GM12878 (cell line): ENCODE data around the gene FAF1. TPM values are rescaled to one million over a fixed set of nuclear protein-coding genes. Genes with fewer than 3 reads are reported as not detected.

Experiments used
- ATAC-seq: fragments of 200-7000 bp; cut with Tn5 transposase; 3 replicates; pipeline ENCODE4 v1.9.1; 2020; ENCODE audit warnings: mild to moderate bottlenecking, moderate library complexity
- BruUV-seq: library from RNA; stranded (reverse); fragments of 400-500 nt; replicated peaks from 2 replicates; lab custom pipeline; 2021; lab: Mats Ljungman, UMichigan
- CTCF ChIA-PET: fragments of 300-600 bp; sonication (Branson Sonifier 250); formaldehyde crosslinking; extraction: SDS; loops from one replicate; lab custom pipeline; 2021; ENCODE audit warnings: inconsistent platforms; lab: Yijun Ruan, JAX
- POLR2A ChIA-PET: fragments of 350-600 bp; formaldehyde crosslinking; extraction: SDS; loops from one replicate; lab custom pipeline; 2021; ENCODE audit warnings: inconsistent platforms; lab: Charles Lee
- RAD21 ChIA-PET: fragments of 300-600 bp; sonication (Branson Sonifier 250); formaldehyde crosslinking; loops from one replicate; lab custom pipeline; 2023; ENCODE audit warnings: antibody characterized with exemption; ENCODE audit not compliant: unreplicated experiment; lab: Charles Lee
- SMC1A ChIA-PET: fragments of 300-600 bp; sonication (Branson Sonifier 250); formaldehyde crosslinking; loops from one replicate; lab custom pipeline; 2023; ENCODE audit not compliant: unreplicated experiment, uncharacterized antibody; lab: Charles Lee
- DNase-seq: peaks from one replicate; pipeline ENCODE4 v3.0.0-alpha.2; 2011; ENCODE audit warnings: low read depth, low spot score
- FAIRE-seq: peaks from 3 replicates; lab custom pipeline; 2011; peaks lifted over from hg19 to GRCh38; lab: Jason Lieb, UNC
- H2AFZ ChIP-seq: 2 replicates; pipeline ENCODE4 v1.6.0; 2011; ENCODE audit warnings: low read depth, low read length, control low read depth; ENCODE audit not compliant: control insufficient read depth
- H3K27ac ChIP-seq: 2 replicates; pipeline ENCODE4 v1.5.1; 2011; ENCODE audit warnings: control low read depth; ENCODE audit not compliant: control insufficient read depth, insufficient read depth
- H3K27me3 ChIP-seq, 2 experiments: replicated peaks in 1 of 2; 2 replicates each; pipeline versions ENCODE4 v1.6.0 to v1.6.1; 2011; ENCODE audit warnings: low read length in 1 of 2; ENCODE audit not compliant: control insufficient read depth in 2 of 2, insufficient read depth in 2 of 2
- H3K36me3 ChIP-seq, 2 experiments: 2 replicates each; pipeline ENCODE4 v1.5.1; 2011; ENCODE audit warnings: low read length in 1 of 2; ENCODE audit not compliant: control insufficient read depth in 2 of 2, insufficient read depth in 2 of 2
- H3K4me1 ChIP-seq: 2 replicates; pipeline ENCODE4 v1.6.1; 2011; ENCODE audit warnings: mild to moderate bottlenecking, low read length, moderate library complexity, mixed read lengths; ENCODE audit not compliant: control insufficient read depth, insufficient read depth
- H3K4me2 ChIP-seq: 2 replicates; pipeline ENCODE4 v1.6.0; 2011; ENCODE audit warnings: control low read depth; ENCODE audit not compliant: control insufficient read depth, insufficient read depth
- H3K4me3 ChIP-seq: fragments of 200-600 bp; sonication (generic); 2 replicates; pipeline ENCODE4 v1.5.1; 2016
- H3K79me2 ChIP-seq: 2 replicates; pipeline ENCODE4 v1.6.0; 2011; ENCODE audit warnings: low read length; ENCODE audit not compliant: control insufficient read depth, insufficient read depth
- H3K9ac ChIP-seq: 2 replicates; pipeline ENCODE4 v1.8.0; 2011; ENCODE audit warnings: low read length, control low read depth, mixed read lengths; ENCODE audit not compliant: control insufficient read depth, insufficient read depth
- H3K9me3 ChIP-seq: replicated peaks from 3 replicates; pipeline ENCODE4 v1.5.1; 2011; ENCODE audit warnings: mild to moderate bottlenecking, low read length; ENCODE audit not compliant: control insufficient read depth, insufficient read depth
- H4K20me1 ChIP-seq: 2 replicates; pipeline ENCODE4 v1.6.0; 2011; ENCODE audit not compliant: control insufficient read depth, insufficient read depth
- FOXM1 ChIP-seq: IDR thresholded peaks from 2 replicates; pipeline ENCODE4 v1.6.1; 2012; ENCODE audit warnings: low read depth, mild to moderate bottlenecking, inconsistent platforms, low read length, moderate library complexity
- JUND ChIP-seq: IDR thresholded peaks from 2 replicates; pipeline ENCODE4 v1.6.1; 2012; ENCODE audit warnings: low read depth, mild to moderate bottlenecking, low read length, improper control_type of control experiment, moderate library complexity
- NFYB ChIP-seq: IDR thresholded peaks from 2 replicates; pipeline ENCODE4 v1.6.1; 2011; ENCODE audit warnings: low read depth, mild to moderate bottlenecking, low read length, improper control_type of control experiment, moderate library complexity; ENCODE audit not compliant: insufficient read depth
- SMARCA5 ChIP-seq: fragments of 450-650 bp; IDR thresholded peaks from 2 replicates; pipeline ENCODE4 v1.6.1; 2017; ENCODE audit warnings: mild to moderate bottlenecking
- SMC3 ChIP-seq: IDR thresholded peaks from 2 replicates; pipeline ENCODE4 v1.6.1; 2011; ENCODE audit warnings: low read length, improper control_type of control experiment, borderline replicate concordance
- YBX1 ChIP-seq: fragments of 450-650 bp; IDR thresholded peaks from 2 replicates; pipeline ENCODE4 v1.6.1; 2016; ENCODE audit warnings: antibody characterized with exemption
- WGBS: methylation state at CpG from one replicate; pipeline ENCODE4 v1.1.6; 2016; ENCODE audit warnings: low lambda C conversion rate; ENCODE audit not compliant: insufficient replicate concordance, insufficient coverage; ENCODE audit errors: missing lambda C conversion rate; 5-methylcytosine and 5-hydroxymethylcytosine counted together
- in situ Hi-C: fragments of 300-500 bp; cut with MboI; formaldehyde crosslinking; loops from 9 replicates; pipeline ENCODE4 v1.14.3; 2018; ENCODE audit warnings: mixed read lengths
- intact Hi-C: fragments of 100-400 bp; cut with micrococcal nuclease; formaldehyde crosslinking; loops from one replicate; pipeline ENCODE4 v1.14.2; 2022; ENCODE audit not compliant: unreplicated experiment
- polyA plus RNA-seq, 11 experiments: library from polyadenylated mRNA; depleted of rRNA in 4 of 11; unstranded in 6 of 11; stranded (reverse) in 5 of 11; fragments of >200 nt; fragmentation: Nextera tagmentation in 4 of 11; fragmentation: Illumina TruSeq in 1 of 11; extraction: Ambion mirVana in 4 of 11; extraction: Trizol in 1 of 11; gene quantifications; 1 replicate in 1 of 11; 2 replicates in 10 of 11; pipeline versions ENCODE4 v1.2.1 to v1.2.3, GENCODE V29; 2011 to 2016; ENCODE audit warnings: inconsistent platforms in 2 of 11, missing spikeins in 2 of 11, low read depth in 1 of 11
- total RNA-seq, 4 experiments: library from RNA; depleted of rRNA in 3 of 4; stranded (reverse); fragments of >200 nt in 3 of 4; fragmentation: Illumina TruSeq in 1 of 4; extraction: Trizol in 1 of 4; gene quantifications; 2 replicates each; pipeline versions ENCODE4 v1.2.1 to v1.2.3, GENCODE V29; 2013 to 2021
- TF ChIP-seq, protein P1 (sequence below): fragments of 450-650 bp; formaldehyde crosslinking; IDR thresholded peaks from 2 replicates; pipeline ENCODE4 v1.5.0; 2022; ENCODE audit warnings: mild to moderate bottlenecking, missing genetic modification characterization
- TF ChIP-seq, protein P2 (sequence below): fragments of 450-650 bp; IDR thresholded peaks from 2 replicates; pipeline ENCODE4 v1.6.1; 2017; ENCODE audit warnings: mild to moderate bottlenecking

FAF1 gene
- total and polyA plus RNA-seq, 10 of the 15 experiments (the other 5 are each of a cell fraction or from before 2014, with no cell fraction given), result 8.6 to 54.5 (median 23.7) TPM

DNA sequence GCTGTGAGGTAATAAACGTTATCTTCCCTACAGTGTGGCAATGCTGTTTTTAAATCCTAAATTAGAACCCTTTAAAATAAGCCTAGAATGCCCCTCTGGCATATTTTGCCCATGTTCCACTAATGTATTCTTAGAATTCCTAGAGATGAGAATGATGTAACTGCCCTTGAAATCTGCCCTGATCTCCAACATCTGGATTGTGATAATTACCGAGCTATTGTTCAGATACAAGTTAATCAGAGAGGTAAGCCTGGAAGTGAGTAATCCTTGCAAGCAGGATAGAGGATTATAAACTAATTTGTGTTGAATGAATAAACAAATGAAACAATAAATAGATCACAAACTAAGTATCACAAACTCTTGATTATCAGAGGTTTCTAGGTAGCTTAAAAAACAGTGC is 429.0 kb downstream of the FAF1 start:
- ChIA-PET RAD21 (no interaction called here), POLR2A (no interaction called here), CTCF (no interaction called here), SMC1A (interaction anchor here (0.7 kb wide), 1 partner anchor 9 kb away, joined by 3 read pairs; no protein-coding TSS in a partner anchor)
- in situ Hi-C loops, result no loop called here
- Histone ChIP-seq H4K20me1 (no peaks in the 10 kb centered on the region), H3K36me3 (no peaks in the 10 kb centered on the region), H3K4me2 (no peak overlapping the region), H3K4me3 (no peak overlapping the region), H3K9ac (no peak overlapping the region), H3K9me3 (no peaks in the 10 kb centered on the region; the same call in 2 of the 3 replicates), H3K4me1 (no peaks in the 10 kb centered on the region), H3K27me3 (no peaks in the 10 kb centered on the region), H3K27ac (no peak overlapping the region), H3K79me2 (no peaks in the 10 kb centered on the region), H2AFZ (no peak overlapping the region)
- no peak for DNase-seq
- no peak for FAIRE-seq
- no peak for TF ChIP-seq NFYB
- no peak for TF ChIP-seq SMC3
- TF ChIP-seq, protein P1, sequence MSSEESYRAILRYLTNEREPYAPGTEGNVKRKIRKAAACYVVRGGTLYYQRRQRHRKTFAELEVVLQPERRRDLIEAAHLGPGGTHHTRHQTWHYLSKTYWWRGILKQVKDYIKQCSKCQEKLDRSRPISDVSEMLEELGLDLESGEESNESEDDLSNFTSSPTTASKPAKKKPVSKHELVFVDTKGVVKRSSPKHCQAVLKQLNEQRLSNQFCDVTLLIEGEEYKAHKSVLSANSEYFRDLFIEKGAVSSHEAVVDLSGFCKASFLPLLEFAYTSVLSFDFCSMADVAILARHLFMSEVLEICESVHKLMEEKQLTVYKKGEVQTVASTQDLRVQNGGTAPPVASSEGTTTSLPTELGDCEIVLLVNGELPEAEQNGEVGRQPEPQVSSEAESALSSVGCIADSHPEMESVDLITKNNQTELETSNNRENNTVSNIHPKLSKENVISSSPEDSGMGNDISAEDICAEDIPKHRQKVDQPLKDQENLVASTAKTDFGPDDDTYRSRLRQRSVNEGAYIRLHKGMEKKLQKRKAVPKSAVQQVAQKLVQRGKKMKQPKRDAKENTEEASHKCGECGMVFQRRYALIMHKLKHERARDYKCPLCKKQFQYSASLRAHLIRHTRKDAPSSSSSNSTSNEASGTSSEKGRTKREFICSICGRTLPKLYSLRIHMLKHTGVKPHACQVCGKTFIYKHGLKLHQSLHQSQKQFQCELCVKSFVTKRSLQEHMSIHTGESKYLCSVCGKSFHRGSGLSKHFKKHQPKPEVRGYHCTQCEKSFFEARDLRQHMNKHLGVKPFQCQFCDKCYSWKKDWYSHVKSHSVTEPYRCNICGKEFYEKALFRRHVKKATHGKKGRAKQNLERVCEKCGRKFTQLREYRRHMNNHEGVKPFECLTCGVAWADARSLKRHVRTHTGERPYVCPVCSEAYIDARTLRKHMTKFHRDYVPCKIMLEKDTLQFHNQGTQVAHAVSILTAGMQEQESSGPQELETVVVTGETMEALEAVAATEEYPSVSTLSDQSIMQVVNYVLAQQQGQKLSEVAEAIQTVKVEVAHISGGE (CRISPR knock-in tag), result no peak
- TF ChIP-seq YBX1, result no peak
- TF ChIP-seq JUND, result no peak
- TF ChIP-seq, protein P2, sequence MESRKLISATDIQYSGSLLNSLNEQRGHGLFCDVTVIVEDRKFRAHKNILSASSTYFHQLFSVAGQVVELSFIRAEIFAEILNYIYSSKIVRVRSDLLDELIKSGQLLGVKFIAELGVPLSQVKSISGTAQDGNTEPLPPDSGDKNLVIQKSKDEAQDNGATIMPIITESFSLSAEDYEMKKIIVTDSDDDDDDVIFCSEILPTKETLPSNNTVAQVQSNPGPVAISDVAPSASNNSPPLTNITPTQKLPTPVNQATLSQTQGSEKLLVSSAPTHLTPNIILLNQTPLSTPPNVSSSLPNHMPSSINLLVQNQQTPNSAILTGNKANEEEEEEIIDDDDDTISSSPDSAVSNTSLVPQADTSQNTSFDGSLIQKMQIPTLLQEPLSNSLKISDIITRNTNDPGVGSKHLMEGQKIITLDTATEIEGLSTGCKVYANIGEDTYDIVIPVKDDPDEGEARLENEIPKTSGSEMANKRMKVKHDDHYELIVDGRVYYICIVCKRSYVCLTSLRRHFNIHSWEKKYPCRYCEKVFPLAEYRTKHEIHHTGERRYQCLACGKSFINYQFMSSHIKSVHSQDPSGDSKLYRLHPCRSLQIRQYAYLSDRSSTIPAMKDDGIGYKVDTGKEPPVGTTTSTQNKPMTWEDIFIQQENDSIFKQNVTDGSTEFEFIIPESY, result no peak
- no peak for TF ChIP-seq FOXM1
- TF ChIP-seq SMARCA5, result no peak
- BruUV-seq, result no TSS peak
- no peak for ATAC-seq
- WGBS, result 98% methylated on average over 2 of the region's 2 CpGs
- intact Hi-C loops, result no loop called here
